GM18498 (cell line): ENCODE data around the gene GRM3.

Experiments used
- ATAC-seq: cut with Tn5 transposase; IDR thresholded peaks from one replicate; pipeline ENCODE4 v1.9.1; 2021; ENCODE audit warnings: mild to moderate bottlenecking, moderate library complexity; ENCODE audit not compliant: unreplicated experiment

Gene GRM3

GRCh38 chr7:86889501-86889900, 245.8 kb downstream of the GRM3 start:
- ATAC-seq, result no peak

GRCh38 chr7:86898171-86898570, 254.5 kb downstream of the GRM3 start:
- ATAC-seq, result no peak

DNA sequence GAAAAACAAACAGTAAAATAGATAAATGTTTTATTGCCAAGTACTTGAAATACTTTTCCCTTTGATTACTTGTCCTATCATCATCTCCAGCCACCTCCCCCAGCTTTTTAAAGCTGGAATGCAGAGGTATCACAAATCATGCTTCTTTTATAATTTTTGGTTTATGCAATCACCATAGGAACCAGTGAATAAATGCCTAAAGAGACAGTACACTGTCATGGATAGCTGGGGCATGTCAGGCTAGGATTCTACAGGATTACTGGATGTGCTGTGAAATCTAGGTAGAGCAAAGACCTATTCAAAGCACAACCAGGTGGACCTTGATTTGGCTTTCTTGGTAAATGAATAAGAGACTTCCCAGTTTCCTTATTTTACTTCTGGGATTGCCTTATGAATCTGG, 257.2 kb downstream of the GRM3 start:
- no peak for ATAC-seq

DNA sequence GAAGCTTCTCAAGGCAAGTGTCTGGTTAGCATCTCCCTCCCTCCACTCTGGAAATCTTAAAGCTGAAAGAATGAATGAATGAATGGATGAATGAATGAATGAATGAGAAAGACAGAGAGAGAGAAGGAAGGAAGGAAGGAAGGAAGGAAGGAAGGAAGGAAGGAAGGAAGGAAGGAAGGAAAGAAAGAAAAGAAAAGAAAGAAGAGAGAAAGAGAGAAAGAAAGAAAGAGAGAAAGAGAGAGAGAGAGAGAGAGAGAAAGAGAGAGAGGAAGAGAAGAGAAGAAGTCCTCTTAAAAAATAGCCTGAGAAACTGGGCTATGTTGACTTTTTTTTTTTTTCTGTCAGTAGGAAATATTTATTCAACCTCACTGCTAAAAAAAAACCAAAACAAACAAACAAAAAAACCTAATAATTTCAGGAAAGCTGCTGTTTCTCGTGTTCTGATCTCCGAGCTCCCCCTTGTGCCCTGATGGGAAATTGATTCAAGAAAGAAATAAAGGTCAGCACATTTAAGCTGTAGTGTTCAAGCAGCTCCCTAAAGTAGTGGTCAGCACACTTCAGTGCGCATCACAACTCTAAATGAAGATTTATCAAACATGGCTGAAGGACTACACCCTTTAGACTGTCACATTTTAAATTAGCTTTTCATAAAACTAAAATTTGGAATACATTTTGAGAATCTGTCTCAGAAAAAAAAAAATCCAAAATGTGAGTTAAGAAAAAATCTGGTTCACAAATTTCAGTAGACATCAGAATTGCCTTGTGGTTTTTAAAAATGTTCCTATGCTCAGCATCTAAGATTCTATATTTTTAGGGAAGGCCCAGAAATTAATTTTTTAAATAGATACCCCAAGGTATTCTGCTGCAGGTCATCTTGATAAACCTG, 261.5 kb downstream of the GRM3 start:
- peak; percentile 71 for ATAC-seq

DNA sequence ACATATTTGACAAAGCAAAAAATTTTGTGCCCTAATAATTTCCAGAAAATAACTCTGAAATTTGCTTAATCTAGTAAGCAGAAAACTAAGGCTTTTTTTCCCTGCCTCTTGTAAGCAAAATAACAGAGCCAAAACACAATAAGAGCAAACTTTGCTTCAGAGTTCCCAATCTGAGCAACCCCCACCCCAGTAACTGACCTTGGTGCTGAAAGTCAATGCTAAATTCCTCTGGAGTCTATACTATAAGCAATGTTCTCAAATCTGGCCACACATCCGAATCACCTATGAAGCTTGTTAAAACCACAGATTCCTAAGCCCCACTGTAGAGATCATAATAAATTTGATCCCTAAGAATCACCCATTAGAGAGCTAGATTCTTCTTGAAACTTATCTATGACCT, 265.2 kb downstream of the GRM3 start:
- no peak for ATAC-seq

DNA sequence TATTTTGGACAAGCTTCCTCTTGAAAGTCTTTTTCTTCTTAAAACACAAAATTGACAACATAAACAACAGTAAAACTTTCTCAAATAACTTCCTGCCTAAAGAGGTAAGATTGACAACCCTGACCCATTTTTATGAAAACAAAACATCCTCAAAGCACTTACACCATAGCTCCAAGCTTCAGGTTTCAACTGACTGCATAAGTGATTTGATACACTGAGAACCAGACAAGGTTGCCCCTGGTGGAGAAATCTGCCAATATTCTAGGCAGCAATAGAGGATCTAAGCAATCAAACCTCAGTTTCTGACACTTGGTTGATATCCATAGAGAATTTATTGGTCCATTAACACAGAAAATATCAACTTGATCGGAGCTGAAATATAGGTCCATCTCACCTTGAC, 267.9 kb downstream of the GRM3 start:
- no peak for ATAC-seq

GRCh38 chr7:86913709-86914108, 270.0 kb downstream of the GRM3 start:
- ATAC-seq, result no peak
